Adrenal gland (tissue), 12 donors: ENCODE measurements around the gene NKAIN2. TPM values are rescaled to one million over a fixed set of nuclear protein-coding genes. Genes with fewer than 3 reads are reported as not detected.

ENCODE experiments used
- DNase-seq, 7 donors: peaks; one replicate each; pipeline ENCODE4 v3.0.0-alpha.2; 2019 to 2020
- H3K27ac ChIP-seq, 5 donors: fragments of 200-600 bp; sonication (generic) in 4 of 5; 1 replicate in 3 of 5; 2 replicates in 2 of 5; pipeline versions ENCODE4 v1.5.1 to v1.8.0; 2016 to 2020; ENCODE audit warnings: mild to moderate bottlenecking in 1 of 5
- H3K27me3 ChIP-seq: fragments of 200-600 bp; 2 replicates; pipeline ENCODE4 v1.8.0; 2021
- H3K36me3 ChIP-seq, 2 donors: fragments of 200-600 bp; replicated peaks in 1 of 2; 1 replicate in 1 of 2; 2 replicates in 1 of 2; pipeline versions ENCODE4 v1.5.1 to v1.8.0; 2018 to 2022
- H3K4me1 ChIP-seq, 2 donors: fragments of 200-600 bp; replicated peaks in 1 of 2; 1 replicate in 1 of 2; 2 replicates in 1 of 2; pipeline versions ENCODE4 v1.5.1 to v1.8.0; 2018 to 2021
- H3K4me3 ChIP-seq, 4 donors: fragments of 200-600 bp; sonication (generic) in 3 of 4; one replicate each; pipeline ENCODE4 v1.5.1; 2016 to 2018
- H3K9me3 ChIP-seq, 3 donors: fragments of 200-600 bp; sonication (generic) in 1 of 3; replicated peaks in 1 of 3; 1 replicate in 2 of 3; 2 replicates in 1 of 3; pipeline versions ENCODE4 v1.5.1 to v1.8.0; 2016 to 2021
- CTCF ChIP-seq, 6 experiments: fragments of 450-650 bp in 4 of 6; fragments of 200-600 bp in 2 of 6; sonication (generic) in 1 of 6; IDR thresholded peaks; 1 replicate in 5 of 6; 2 replicates in 1 of 6; pipeline versions ENCODE4 v1.5.1 to v1.8.0; 2016 to 2021; ENCODE audit warnings: antibody characterized with exemption in 6 of 6, mild to moderate bottlenecking in 2 of 6, moderate library complexity in 1 of 6
- POLR2A ChIP-seq, 2 donors: fragments of 450-650 bp; IDR thresholded peaks; one replicate each; pipeline ENCODE4 v1.6.1; 2017; ENCODE audit warnings: antibody characterized with exemption in 2 of 2, mild to moderate bottlenecking in 2 of 2, moderate library complexity in 1 of 2
- WGBS, 4 donors: extraction: QIAGEN DNeasy Blood & Tissue Kit in 2 of 4; methylation state at CpG; one replicate each; pipeline versions ENCODE4 v1.1.5 to v1.1.7; 2013 to 2017; 5-methylcytosine and 5-hydroxymethylcytosine counted together
- intact Hi-C, 2 donors: fragments of 100-400 bp; cut with DNase I; formaldehyde crosslinking; loops; one replicate each; pipeline versions ENCODE4 v1.14.1 to v1.15.0; 2022 to 2023
- polyA plus RNA-seq, 3 donors: library from polyadenylated mRNA; stranded (reverse); fragments of 200-250 nt in 2 of 3; fragments of 350-450 nt in 1 of 3; fragmentation: Illumina TruSeq in 1 of 3; extraction: RNeasy Lipid Tissue Mini Kit (QIAGEN cat#74804) in 1 of 3; gene quantifications; one replicate each; pipeline ENCODE4 v1.2.3, GENCODE V29; 2013 to 2014
- total RNA-seq, 9 donors: library from RNA; depleted of rRNA in 4 of 9; stranded (reverse); fragments of >200 nt in 4 of 9; fragments of 120-200 nt in 1 of 9; fragmentation: NEBNext Ultra II Directional in 1 of 9; extraction: Animal tissue kit (Norgen Biotek cat#: 25700) in 1 of 9; gene quantifications; one replicate each; pipeline versions ENCODE4 v1.1.0 to v1.2.4, GENCODE V29; 2013 to 2023
- donor health status: healthy with polysubstance abuse.
- donor health status: Bipolar disorder and iron deficiency.
- donor health status: DM: yes; HTN: yes; CAD: no.
- donor health status: DM: no; HTN: no; CAD: no.
- donor health status: DM: no; HTN: no; CAD: no.
- donor health status: DM: yes; HTN: yes; CAD: no.

NKAIN2 gene
- total and polyA plus RNA-seq, 12 donors = under 0.01 to 0.61 (median 0.23) TPM; not detected in 3

- H3K27me3 ChIP-seq = no peaks in the 10 kb centered on the region
- H3K36me3 ChIP-seq = no peaks in the 10 kb centered on the region
- intact Hi-C loops = no loop called here
- H3K4me3 ChIP-seq = no peak overlapping the region
- no peaks in the 10 kb centered on the region for H3K9me3 ChIP-seq
- no peak for DNase-seq
- TF ChIP-seq CTCF (IDR thresholded peaks at IDR 0.05) (no peak), POLR2A (IDR thresholded peaks at IDR 0.05) (no peak)
- no peak overlapping the region for H3K27ac ChIP-seq
- WGBS, 4 donors = 73 to 84% (median 78%) methylated on average over 5 of the region's 5 CpGs
- H3K4me1 ChIP-seq = no peaks in the 10 kb centered on the region
Observed at GRCh38 chr6:124069230-124069950, 265.7 kb downstream of the NKAIN2 start.

GRCh38 chr6:124073021-124073420 is 269.4 kb downstream of the NKAIN2 start:
- H3K36me3 ChIP-seq = no peaks in the 10 kb centered on the region
- intact Hi-C loops = no loop called here

GRCh38 chr6:124073820-124074587 is 270.3 kb downstream of the NKAIN2 start:
- no peak for TF ChIP-seq POLR2A (IDR thresholded peaks at IDR 0.05)
- TF ChIP-seq CTCF (IDR thresholded peaks at IDR 0.05) = no peak
- Histone ChIP-seq H3K4me3 (no peak overlapping the region), H3K9me3 (no peaks in the 10 kb centered on the region), H3K36me3 (no peaks in the 10 kb centered on the region), H3K4me1 (no peaks in the 10 kb centered on the region), H3K27me3 (no peaks in the 10 kb centered on the region), H3K27ac (no peak overlapping the region)
- DNase-seq = no peak
- intact Hi-C loops = no loop called here
- 59 to 77% (median 68%) methylated on average over 6 of the region's 6 CpGs for WGBS, 4 donors

More at GRCh38 chr6:124073021-124073420, 269.4 kb downstream of the NKAIN2 start:
- no peak overlapping the region for H3K27ac ChIP-seq
- DNase-seq = no peak
- H3K4me3 ChIP-seq = no peak overlapping the region
- no peaks in the 10 kb centered on the region for H3K4me1 ChIP-seq
- 42 to 44% (median 43%) methylated on average over 6 of the region's 6 CpGs for WGBS, 4 donors
- no peaks in the 10 kb centered on the region for H3K27me3 ChIP-seq
- no peaks in the 10 kb centered on the region for H3K9me3 ChIP-seq
- TF ChIP-seq POLR2A (IDR thresholded peaks at IDR 0.05) (no peak), CTCF (IDR thresholded peaks at IDR 0.05) (no peak)

- no peaks in the 10 kb centered on the region for H3K36me3 ChIP-seq
- 87 to 90% (median 88%) methylated on average over 5 of the region's 5 CpGs for WGBS, 4 donors
- DNase-seq = no peak
- H3K27ac ChIP-seq = no peak overlapping the region
- TF ChIP-seq CTCF (IDR thresholded peaks at IDR 0.05) (no peak), POLR2A (IDR thresholded peaks at IDR 0.05) (no peak)
- H3K9me3 ChIP-seq = no peaks in the 10 kb centered on the region
- H3K4me1 ChIP-seq = no peaks in the 10 kb centered on the region
- no peaks in the 10 kb centered on the region for H3K27me3 ChIP-seq
- H3K4me3 ChIP-seq = no peak overlapping the region
- intact Hi-C loops = no loop called here
Observed at GRCh38 chr6:124074606-124075005, 270.9 kb downstream of the NKAIN2 start.
